Tibial nerve (tissue), 4 donors: ENCODE measurements around the gene ASPSCR1. TPM values are rescaled to one million over a fixed set of nuclear protein-coding genes. Genes with fewer than 3 reads are reported as not detected.

Experiments used
- DNase-seq, 2 donors: peaks; one replicate each; pipeline ENCODE4 v3.0.0-alpha.2; 2019; ENCODE audit warnings: low spot score in 2 of 2
- H3K27ac ChIP-seq, 4 donors: fragments of 200-600 bp; sonication (generic) in 3 of 4; one replicate each; pipeline ENCODE4 v1.5.1; 2017 to 2019; ENCODE audit warnings: mild to moderate bottlenecking in 1 of 4
- H3K27me3 ChIP-seq, 2 donors: fragments of 200-600 bp; sonication (generic) in 1 of 2; one replicate each; pipeline versions ENCODE4 v1.5.1 to v1.6.0; 2017 to 2019
- H3K36me3 ChIP-seq, 3 donors: fragments of 200-600 bp; sonication (generic); one replicate each; pipeline ENCODE4 v1.5.1; 2018 to 2019
- H3K4me1 ChIP-seq, 4 donors: fragments of 200-600 bp; sonication (generic) in 3 of 4; one replicate each; pipeline ENCODE4 v1.5.1; 2017 to 2019
- H3K4me3 ChIP-seq, 4 donors: fragments of 200-600 bp; sonication (generic) in 3 of 4; one replicate each; pipeline ENCODE4 v1.5.1; 2017 to 2019; ENCODE audit warnings: mild to moderate bottlenecking in 1 of 4, moderate library complexity in 1 of 4
- H3K9me3 ChIP-seq, 4 donors: fragments of 200-600 bp; sonication (generic) in 3 of 4; one replicate each; pipeline ENCODE4 v1.5.1; 2017 to 2019
- EP300 ChIP-seq, 2 donors: sonication (generic); formaldehyde crosslinking; IDR thresholded peaks; one replicate each; pipeline ENCODE4 v1.6.1; 2017; ENCODE audit warnings: antibody characterized with exemption in 2 of 2, mild to moderate bottlenecking in 1 of 2
- POLR2A ChIP-seq, 2 donors: fragments of 450-650 bp; IDR thresholded peaks; one replicate each; pipeline ENCODE4 v1.6.1; 2017; ENCODE audit warnings: antibody characterized with exemption in 2 of 2, mild to moderate bottlenecking in 2 of 2, moderate library complexity in 2 of 2
- WGBS, 2 donors: methylation state at CpG; one replicate each; pipeline ENCODE4 v1.1.5; 2018; 5-methylcytosine and 5-hydroxymethylcytosine counted together
- total RNA-seq, 4 donors: library from RNA; depleted of rRNA; stranded (reverse); fragments of >200 nt; gene quantifications; one replicate each; pipeline ENCODE4 v1.1.0, GENCODE V29; 2016
- TF ChIP-seq, protein P1 (sequence below), 5 experiments: fragments of 200-600 bp in 3 of 5; fragments of 450-650 bp in 2 of 5; sonication (generic) in 3 of 5; IDR thresholded peaks; one replicate each; pipeline ENCODE4 v1.5.1; 2016 to 2019; ENCODE audit warnings: antibody characterized with exemption in 5 of 5, mild to moderate bottlenecking in 3 of 5, moderate library complexity in 2 of 5

ASPSCR1 gene
- total RNA-seq, 4 donors from 2014 or later: 32.9 to 82.8 (median 55.6) TPM

DNA sequence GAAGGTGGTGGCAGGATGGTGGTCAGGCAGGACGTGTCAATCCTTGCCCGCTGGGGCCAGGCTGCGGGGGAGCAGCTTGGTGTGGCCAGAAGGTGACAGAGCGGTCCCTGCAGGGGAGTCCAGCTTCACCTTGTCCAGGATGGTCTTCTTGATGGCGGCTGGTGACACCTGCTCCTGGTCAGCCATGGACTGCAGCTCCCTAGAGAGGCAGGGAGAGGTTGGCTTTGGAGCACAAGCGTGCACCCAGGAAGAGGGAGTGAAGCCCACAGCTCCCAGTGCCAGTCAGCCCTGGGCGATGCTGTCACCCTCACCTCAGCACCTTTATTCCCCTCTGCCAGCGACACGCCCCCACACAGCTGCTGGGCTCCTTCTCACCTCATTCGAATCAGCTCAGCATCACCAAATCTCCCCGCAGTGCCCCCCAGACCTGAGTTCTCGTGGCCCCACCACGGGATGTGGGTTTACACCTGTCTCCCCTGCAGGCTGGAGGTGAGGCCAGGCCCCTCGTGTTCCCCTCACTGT, 44.2 kb upstream of the ASPSCR1 start:
- TF ChIP-seq, protein P1, sequence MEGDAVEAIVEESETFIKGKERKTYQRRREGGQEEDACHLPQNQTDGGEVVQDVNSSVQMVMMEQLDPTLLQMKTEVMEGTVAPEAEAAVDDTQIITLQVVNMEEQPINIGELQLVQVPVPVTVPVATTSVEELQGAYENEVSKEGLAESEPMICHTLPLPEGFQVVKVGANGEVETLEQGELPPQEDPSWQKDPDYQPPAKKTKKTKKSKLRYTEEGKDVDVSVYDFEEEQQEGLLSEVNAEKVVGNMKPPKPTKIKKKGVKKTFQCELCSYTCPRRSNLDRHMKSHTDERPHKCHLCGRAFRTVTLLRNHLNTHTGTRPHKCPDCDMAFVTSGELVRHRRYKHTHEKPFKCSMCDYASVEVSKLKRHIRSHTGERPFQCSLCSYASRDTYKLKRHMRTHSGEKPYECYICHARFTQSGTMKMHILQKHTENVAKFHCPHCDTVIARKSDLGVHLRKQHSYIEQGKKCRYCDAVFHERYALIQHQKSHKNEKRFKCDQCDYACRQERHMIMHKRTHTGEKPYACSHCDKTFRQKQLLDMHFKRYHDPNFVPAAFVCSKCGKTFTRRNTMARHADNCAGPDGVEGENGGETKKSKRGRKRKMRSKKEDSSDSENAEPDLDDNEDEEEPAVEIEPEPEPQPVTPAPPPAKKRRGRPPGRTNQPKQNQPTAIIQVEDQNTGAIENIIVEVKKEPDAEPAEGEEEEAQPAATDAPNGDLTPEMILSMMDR (IDR thresholded peaks at IDR 0.05): no peak
- TF ChIP-seq EP300 (IDR thresholded peaks at IDR 0.05) (no peak), POLR2A (IDR thresholded peaks at IDR 0.05) (no peak)
- H3K27ac ChIP-seq: no peak overlapping the region
- no peak overlapping the region for H3K4me3 ChIP-seq
- H3K9me3 ChIP-seq: no peaks in the 10 kb centered on the region
- H3K4me1 ChIP-seq: peaks cover 0 to 27% (median 14%) of the 10 kb centered on the region in 4 donors
- H3K27me3 ChIP-seq: peaks cover 0 to 19% of the 10 kb centered on the region in 2 donors
- H3K36me3 ChIP-seq: no peaks in the 10 kb centered on the region
- DNase-seq: no peak
- WGBS, 2 donors: 82 to 84% methylated on average over 12 to 14 of the region's 14 CpGs

DNA sequence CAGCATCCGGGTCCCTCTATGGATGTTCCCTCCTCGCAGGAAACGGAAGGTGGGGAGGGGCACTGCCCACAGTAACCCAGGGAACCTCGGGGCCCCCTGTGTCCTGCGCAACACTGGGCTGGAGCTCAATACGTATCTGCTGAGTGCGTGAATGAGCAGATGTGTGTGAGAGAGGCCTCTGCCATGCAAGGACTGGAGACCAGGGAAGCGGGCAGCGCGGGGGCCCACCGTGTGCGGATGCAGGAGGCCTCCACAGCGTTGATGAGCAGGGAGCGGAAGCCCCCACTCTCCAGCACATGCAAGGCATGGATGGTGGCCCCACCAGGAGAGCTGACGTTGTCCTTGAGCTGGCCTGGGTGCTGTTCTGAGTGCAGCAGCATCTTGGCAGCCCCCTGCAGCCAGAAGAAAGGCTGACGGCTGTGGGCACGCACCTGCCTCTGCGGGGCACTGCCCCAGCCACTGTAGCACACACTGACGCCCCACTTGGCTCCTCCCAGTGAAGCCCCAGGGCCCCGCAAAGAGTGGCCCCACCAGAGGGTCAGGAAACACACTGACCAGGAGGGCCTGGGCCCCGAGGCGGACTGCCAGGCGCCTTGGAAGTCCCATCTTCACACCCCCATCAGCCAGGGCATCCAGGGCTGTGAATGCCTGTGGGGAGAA, 43.2 kb upstream of the ASPSCR1 start:
- H3K27ac ChIP-seq: no peak overlapping the region
- no peaks in the 10 kb centered on the region for H3K36me3 ChIP-seq
- H3K4me1 ChIP-seq: peaks cover 0 to 21% (median 7%) of the 10 kb centered on the region in 4 donors
- peaks cover 0 to 26% of the 10 kb centered on the region in 2 donors for H3K27me3 ChIP-seq
- no peaks in the 10 kb centered on the region for H3K9me3 ChIP-seq
- H3K4me3 ChIP-seq: no peak overlapping the region
- WGBS, 2 donors: 85 to 87% methylated on average over 14 to 23 of the region's 23 CpGs
- TF ChIP-seq POLR2A (IDR thresholded peaks at IDR 0.05) (no peak), EP300 (IDR thresholded peaks at IDR 0.05) (no peak)
- TF ChIP-seq, protein P1 (IDR thresholded peaks at IDR 0.05): no peak
- no peak for DNase-seq

DNA sequence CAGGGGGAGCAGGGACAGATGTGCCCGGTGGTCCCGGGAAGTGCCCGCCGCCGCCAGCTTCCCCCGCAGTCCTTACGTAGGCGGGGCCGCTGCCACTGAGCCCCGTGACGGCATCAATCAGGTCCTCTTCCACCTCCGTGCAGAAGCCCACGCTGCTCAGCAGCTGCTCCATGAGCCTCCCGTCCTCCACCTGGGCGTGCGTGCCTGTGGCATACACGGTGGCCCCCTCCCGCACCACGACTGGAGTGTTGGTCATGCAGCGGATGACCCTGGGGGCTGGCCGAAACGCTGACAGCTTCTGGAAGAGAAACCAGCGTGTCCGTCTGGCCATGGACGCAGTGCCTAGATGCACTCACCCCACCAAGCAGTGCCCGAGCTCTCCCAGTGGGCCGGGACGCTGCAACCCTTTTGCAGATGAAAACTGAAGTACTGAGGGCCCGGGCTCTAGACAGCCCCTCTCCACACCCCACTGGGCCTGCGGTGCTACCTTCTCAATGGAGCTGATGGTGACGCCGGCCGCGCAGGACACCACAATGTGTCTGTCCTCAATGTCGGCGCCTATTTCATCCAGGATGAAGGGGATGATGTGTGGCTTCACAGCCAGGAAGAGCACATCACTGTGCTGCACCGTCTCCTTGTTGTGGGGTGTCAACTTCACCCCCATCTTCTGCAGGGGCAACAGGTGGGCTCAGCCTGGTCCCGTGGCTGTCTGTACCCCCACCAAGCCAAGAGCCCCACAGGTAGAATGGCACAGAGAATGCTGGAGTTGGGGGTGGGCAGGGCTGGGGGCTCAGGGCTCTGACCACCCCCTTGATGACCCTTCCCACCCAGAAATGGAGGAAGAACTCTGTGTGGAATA, 42.4 kb upstream of the ASPSCR1 start:
- 79 to 88% methylated on average over 25 to 28 of the region's 38 CpGs for WGBS, 2 donors
- no peaks in the 10 kb centered on the region for H3K36me3 ChIP-seq
- H3K9me3 ChIP-seq: no peaks in the 10 kb centered on the region
- no peak for TF ChIP-seq EP300 (IDR thresholded peaks at IDR 0.05)
- TF ChIP-seq, protein P1 (IDR thresholded peaks at IDR 0.05): no peak
- TF ChIP-seq POLR2A (IDR thresholded peaks at IDR 0.05): no peak
- H3K4me1 ChIP-seq: peaks cover 0 to 29% (median 7%) of the 10 kb centered on the region in 4 donors
- DNase-seq: no peak
- H3K27me3 ChIP-seq: peaks cover 0 to 33% of the 10 kb centered on the region in 2 donors
- no peak overlapping the region for H3K4me3 ChIP-seq
- no peak overlapping the region for H3K27ac ChIP-seq

DNA sequence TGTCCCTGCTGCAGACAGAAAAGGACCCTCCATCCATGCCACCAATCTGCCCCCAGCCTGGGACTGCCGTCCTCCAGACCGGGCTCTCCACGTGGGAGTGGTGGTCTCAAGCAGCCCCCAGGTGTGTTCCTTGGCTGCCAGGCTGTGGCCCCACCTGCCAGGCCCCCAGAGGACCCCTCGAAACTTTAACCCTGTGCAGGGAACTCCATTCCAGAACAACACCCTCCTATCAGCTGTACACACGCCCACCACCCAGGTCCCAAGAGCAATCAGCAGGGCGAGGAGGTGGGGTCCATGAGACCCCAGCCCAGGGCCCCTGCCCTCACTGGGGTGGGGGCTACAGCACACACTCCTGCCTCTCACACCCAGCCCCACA, 41.7 kb upstream of the ASPSCR1 start:
- H3K27me3 ChIP-seq: peaks cover 0 to 34% of the 10 kb centered on the region in 2 donors
- no peak for DNase-seq
- TF ChIP-seq, protein P1 (IDR thresholded peaks at IDR 0.05): no peak
- TF ChIP-seq POLR2A (IDR thresholded peaks at IDR 0.05): no peak
- no peak for TF ChIP-seq EP300 (IDR thresholded peaks at IDR 0.05)
- peaks cover 0 to 35% (median 7%) of the 10 kb centered on the region in 4 donors for H3K4me1 ChIP-seq
- 75 to 77% methylated on average over 3 to 6 of the region's 6 CpGs for WGBS, 2 donors
- no peaks in the 10 kb centered on the region for H3K36me3 ChIP-seq
- H3K4me3 ChIP-seq: no peak overlapping the region
- H3K27ac ChIP-seq: no peak overlapping the region
- no peaks in the 10 kb centered on the region for H3K9me3 ChIP-seq

DNA sequence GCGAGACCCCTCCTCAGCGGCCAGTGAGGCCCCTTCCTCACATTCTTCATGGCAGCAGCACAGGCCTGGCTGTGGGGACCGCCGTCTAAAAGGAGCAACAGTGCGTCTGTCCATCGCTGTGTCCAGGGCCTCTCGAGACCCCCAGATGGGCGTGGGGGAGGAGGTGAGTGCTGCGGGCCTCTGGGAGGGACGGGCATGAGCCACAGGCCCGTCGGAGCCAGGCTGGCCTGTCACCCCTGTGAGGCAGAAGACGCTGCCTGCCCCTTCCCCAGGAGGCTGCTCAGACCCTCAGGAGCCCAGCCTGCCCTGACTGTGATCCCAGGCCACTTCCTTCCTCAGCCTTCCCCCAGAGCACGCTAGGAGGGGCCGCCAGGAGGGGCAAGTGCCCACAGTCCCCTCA, 38.2 kb upstream of the ASPSCR1 start:
- H3K27ac ChIP-seq: no peak overlapping the region
- H3K36me3 ChIP-seq: no peaks in the 10 kb centered on the region
- WGBS, 2 donors: 57 to 63% methylated on average over 4 to 9 of the region's 15 CpGs
- H3K27me3 ChIP-seq: peaks cover 0 to 61% of the 10 kb centered on the region in 2 donors
- H3K9me3 ChIP-seq: no peaks in the 10 kb centered on the region
- DNase-seq: no peak
- no peak for TF ChIP-seq POLR2A (IDR thresholded peaks at IDR 0.05)
- TF ChIP-seq EP300 (IDR thresholded peaks at IDR 0.05): no peak
- TF ChIP-seq, protein P1 (IDR thresholded peaks at IDR 0.05): no peak
- no peak overlapping the region for H3K4me3 ChIP-seq
- peaks cover 0 to 39% (median 7%) of the 10 kb centered on the region in 4 donors for H3K4me1 ChIP-seq
